HG02884 (cell line): Measurements from ENCODE around the gene C12orf43.

Experiments used
- ATAC-seq: cut with Tn5 transposase; IDR thresholded peaks from one replicate; pipeline ENCODE4 v1.9.1; 2021; ENCODE audit warnings: mild to moderate bottlenecking, moderate library complexity; ENCODE audit not compliant: unreplicated experiment

The C12orf43 gene

GRCh38 chr12:121030576-121031212 is 14.4 kb upstream of the C12orf43 start:
- ATAC-seq = no peak

- no peak for ATAC-seq
These were observed 10.2 kb upstream of the C12orf43 start for GRCh38 chr12:121026274-121027045.

GRCh38 chr12:121025442-121026226 is 9.3 kb upstream of the C12orf43 start:
- ATAC-seq = no peak

- ATAC-seq = no peak
These were observed 7.5 kb upstream of the C12orf43 start for GRCh38 chr12:121023799-121024198.

GRCh38 chr12:121022713-121023112 is 6.4 kb upstream of the C12orf43 start:
- no peak for ATAC-seq

- ATAC-seq = no peak
These were observed 5.5 kb upstream of the C12orf43 start for GRCh38 chr12:121021754-121022153.

GRCh38 chr12:121018860-121019617 is 2.8 kb upstream of the C12orf43 start:
- no peak for ATAC-seq

- ATAC-seq = no peak
These were observed 1.7 kb upstream of the C12orf43 start for GRCh38 chr12:121017966-121018491.

GRCh38 chr12:121013715-121014114 is 2.6 kb downstream of the C12orf43 start:
- ATAC-seq = no peak

- ATAC-seq = no peak
These were observed 4.5 kb downstream of the C12orf43 start for GRCh38 chr12:121011820-121012219.

- no peak for ATAC-seq
These were observed 5.4 kb downstream of the C12orf43 start for GRCh38 chr12:121010860-121011259.

- no peak for ATAC-seq
These were observed 6.5 kb downstream of the C12orf43 start for GRCh38 chr12:121009741-121010140.

GRCh38 chr12:121008347-121009098 is 7.8 kb downstream of the C12orf43 start:
- ATAC-seq = no peak

- ATAC-seq = no peak
These were observed 10.9 kb downstream of the C12orf43 start for GRCh38 chr12:121005346-121005815.

GRCh38 chr12:121004253-121004815 is 12.0 kb downstream of the C12orf43 start:
- no peak for ATAC-seq

GRCh38 chr12:121003650-121004049 is 12.6 kb downstream of the C12orf43 start:
- no peak for ATAC-seq

GRCh38 chr12:121001841-121002483 is 14.3 kb downstream of the C12orf43 start:
- no peak for ATAC-seq

GRCh38 chr12:121001060-121001459 is 15.2 kb downstream of the C12orf43 start:
- no peak for ATAC-seq

- no peak for ATAC-seq
These were observed 15.8 kb downstream of the C12orf43 start for GRCh38 chr12:121000530-121000929.
